ENCODE data around the gene DDX39B. TPM values are rescaled to one million over a fixed set of nuclear protein-coding genes. Genes with fewer than 3 reads are reported as not detected.

DDX39B gene
- total RNA-seq, 1 donor from 2014 or later, result 265 TPM

DNA sequence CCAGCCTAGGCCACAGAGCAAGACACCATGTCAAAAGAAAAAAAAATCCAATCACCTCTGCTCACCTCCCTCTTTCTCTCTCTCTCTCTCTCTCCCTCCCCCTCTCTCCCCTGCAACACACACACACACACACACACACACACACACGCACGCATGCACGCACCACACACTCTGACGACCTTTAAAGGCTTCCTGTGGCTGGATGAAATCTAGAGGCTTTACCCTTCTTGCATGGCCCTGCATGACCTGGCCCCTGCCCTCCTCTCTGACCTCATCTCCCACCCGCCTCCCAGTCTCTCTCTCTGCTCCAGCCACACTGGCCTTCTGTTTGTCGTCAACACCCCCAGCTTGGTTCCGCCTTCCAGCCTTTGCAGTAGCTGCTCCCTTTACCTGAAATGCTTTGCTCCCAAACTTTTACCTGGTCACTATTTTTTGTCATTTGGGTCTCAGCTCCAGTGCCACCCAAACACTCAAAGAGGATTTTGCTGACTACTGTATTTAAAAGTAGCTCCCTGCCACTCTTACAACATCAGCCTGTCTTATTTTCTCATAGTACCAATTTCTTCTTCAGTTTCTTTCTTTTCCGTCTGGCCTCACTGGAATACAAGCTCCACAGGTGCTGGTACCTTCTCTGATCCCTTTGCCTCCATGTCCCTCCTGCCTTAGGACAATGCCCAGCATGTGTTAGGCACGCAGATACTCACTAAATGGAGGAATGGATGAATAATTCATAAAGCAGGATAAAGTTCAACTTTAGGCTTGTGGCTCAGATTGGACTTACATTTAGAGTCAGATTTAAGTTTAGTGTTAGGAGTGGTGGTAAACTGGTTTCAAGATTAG is 25.9 kb upstream of the DDX39B start:
- peak overlapping the region; percentile 6 for H3K27ac ChIP-seq
- DNase-seq (no peak), ATAC-seq (peak in 1 of 2 donors; percentile 21)
- TF ChIP-seq CTCF (IDR thresholded peaks at IDR 0.05), result no peak
- no peaks in the 10 kb centered on the region for H3K27me3 ChIP-seq (ENCODE audit: low read depth)
- peaks cover 12% of the 10 kb centered on the region for H3K4me1 ChIP-seq
- no peaks in the 10 kb centered on the region for H3K9me3 ChIP-seq
- no peak overlapping the region for H3K4me3 ChIP-seq
- H3K36me3 ChIP-seq, result no peaks in the 10 kb centered on the region
- intact Hi-C loops (cut with DNase I), result no loop called here

GRCh38 chr6:31560697-31561058 is 18.9 kb upstream of the DDX39B start:
- no peak overlapping the region for H3K4me3 ChIP-seq
- intact Hi-C loops (cut with DNase I), result no loop called here
- peak overlapping the region; percentile 75 for H3K27ac ChIP-seq
- peaks cover 47% of the 10 kb centered on the region for H3K4me1 ChIP-seq
- no peaks in the 10 kb centered on the region for H3K9me3 ChIP-seq
- no peak for DNase-seq
- H3K36me3 ChIP-seq, result peaks cover 41% of the 10 kb centered on the region
- no peak for TF ChIP-seq CTCF (IDR thresholded peaks at IDR 0.05)
- no peak for ATAC-seq
- no peaks in the 10 kb centered on the region for H3K27me3 ChIP-seq (ENCODE audit: low read depth)

DNA sequence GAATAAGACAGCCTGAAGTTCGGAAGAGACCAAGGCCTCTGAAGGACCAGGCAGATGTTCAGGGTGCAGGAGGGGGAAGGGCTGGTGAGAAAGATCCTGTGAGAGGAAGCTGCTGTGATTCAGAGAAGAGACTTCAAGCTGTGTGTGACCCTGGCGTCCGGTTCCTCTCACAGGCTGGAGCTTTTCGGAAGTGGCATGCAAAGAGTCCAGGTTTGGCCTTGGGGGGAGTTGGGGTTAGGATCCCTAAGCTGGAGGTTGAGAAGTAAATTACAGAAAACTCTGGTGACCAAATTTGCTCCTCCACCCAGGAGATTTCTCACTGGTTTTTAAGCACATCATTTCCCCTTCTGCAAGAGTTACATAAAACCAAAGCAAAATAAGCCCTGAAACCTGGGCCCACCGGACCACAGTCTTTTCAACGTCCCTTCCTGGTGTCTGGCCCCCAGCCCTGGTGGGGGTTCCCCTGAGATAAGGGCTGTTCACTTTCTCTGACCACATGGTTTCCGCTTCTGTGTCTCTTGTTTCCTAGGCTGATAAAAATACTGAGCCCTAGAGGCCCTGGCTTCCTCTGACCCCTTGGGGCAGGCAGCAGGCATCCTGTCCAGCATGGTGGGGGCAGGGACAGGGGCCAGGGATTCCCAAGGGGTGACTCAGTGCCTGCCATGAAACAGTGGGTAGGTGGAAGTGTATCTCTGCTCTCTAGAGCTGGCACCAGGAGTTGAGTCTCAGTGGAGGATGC is 18.3 kb upstream of the DDX39B start:
- peak overlapping the region; percentile 75 for H3K27ac ChIP-seq
- peaks cover 47% of the 10 kb centered on the region for H3K4me1 ChIP-seq
- DNase-seq (peak; percentile 68), ATAC-seq (peak; percentile 75 to 76)
- TF ChIP-seq CTCF (IDR thresholded peaks at IDR 0.05), result peak; percentile 10
- H3K27me3 ChIP-seq (ENCODE audit: low read depth), result no peaks in the 10 kb centered on the region
- peak overlapping the region; percentile 2 for H3K4me3 ChIP-seq
- H3K36me3 ChIP-seq, result peaks cover 41% of the 10 kb centered on the region
- intact Hi-C loops (cut with DNase I), result no loop called here
- no peaks in the 10 kb centered on the region for H3K9me3 ChIP-seq

DNA sequence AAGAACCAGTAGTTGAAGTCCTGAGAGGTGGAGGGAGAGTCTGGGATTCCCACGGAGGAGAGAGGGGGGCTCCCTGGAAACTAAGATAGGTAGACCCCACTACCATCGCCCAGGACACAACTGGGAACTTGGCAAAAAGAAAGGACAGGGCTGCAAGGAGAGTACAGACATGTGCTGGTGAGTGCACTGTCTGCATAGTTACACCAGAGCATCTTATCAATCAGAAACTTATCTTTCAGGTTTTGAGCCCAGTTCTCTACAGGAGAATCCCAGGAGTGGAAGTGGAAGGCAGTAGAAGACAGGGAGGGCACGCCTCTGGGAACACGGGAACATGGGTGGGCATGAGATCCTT is 17.8 kb upstream of the DDX39B start:
- TF ChIP-seq CTCF (IDR thresholded peaks at IDR 0.05), result no peak
- Histone ChIP-seq H3K27me3 (ENCODE audit: low read depth) (no peaks in the 10 kb centered on the region), H3K36me3 (peaks cover 46% of the 10 kb centered on the region), H3K27ac (peak overlapping the region; percentile 75), H3K9me3 (no peaks in the 10 kb centered on the region), H3K4me1 (peaks cover 47% of the 10 kb centered on the region), H3K4me3 (peak overlapping the region; percentile 2)
- intact Hi-C loops (cut with DNase I), result no loop called here
- ATAC-seq (peak in 1 of 2 donors; percentile 4), DNase-seq (no peak)

- Histone ChIP-seq H3K27ac (peak overlapping the region; percentile 75), H3K9me3 (no peaks in the 10 kb centered on the region), H3K4me1 (peaks cover 47% of the 10 kb centered on the region), H3K27me3 (ENCODE audit: low read depth) (no peaks in the 10 kb centered on the region), H3K36me3 (peaks cover 53% of the 10 kb centered on the region), H3K4me3 (peak overlapping the region; percentile 15)
- no peak for TF ChIP-seq CTCF (IDR thresholded peaks at IDR 0.05)
- intact Hi-C loops (cut with DNase I), result no loop called here
- ATAC-seq, result peak; percentile 79 to 84
- DNase-seq, result peak; percentile 64
Observed at GRCh38 chr6:31558631-31559500, 17.1 kb upstream of the DDX39B start.

Data from lower lobe of right lung (tissue), 2 donors.